CD4-positive, alpha-beta T cell (primary cell): ENCODE results near the gene ARHGEF10L. TPM values are rescaled to one million over a fixed set of nuclear protein-coding genes. Genes with fewer than 3 reads are reported as not detected.

Experiments
- ATAC-seq: fragments of 200-7000 bp; cut with Tn5 transposase; one replicate; pipeline ENCODE4 v1.10.0; 2022; ENCODE audit warnings: mild to moderate bottlenecking; ENCODE audit not compliant: poor library complexity
- CTCF ChIA-PET: fragments of 350-600 bp; sonication (Branson Sonifier 250); formaldehyde crosslinking; loops from one replicate; lab custom pipeline; 2021; ENCODE audit warnings: antibody characterized with exemption, inconsistent platforms; lab: Charles Lee
- POLR2A ChIA-PET: fragments of 350-600 bp; sonication (Branson Sonifier 250); formaldehyde crosslinking; loops from one replicate; lab custom pipeline; 2021; ENCODE audit warnings: antibody characterized with exemption, inconsistent platforms; lab: Charles Lee
- DNase-seq, 14 experiments: peaks; one replicate each; pipeline ENCODE4 v3.0.0-alpha.2; 2013 to 2020; ENCODE audit warnings: mixed read lengths in 2 of 14
- H3K27ac ChIP-seq, 2 donors: one replicate each; pipeline versions ENCODE4 v1.5.1 to v1.7.0; 2013; ENCODE audit warnings: low read length in 2 of 2, low read depth in 1 of 2, mild to moderate bottlenecking in 1 of 2
- H3K27me3 ChIP-seq, 2 experiments: 1 replicate in 1 of 2; 2 replicates in 1 of 2; pipeline versions ENCODE4 v1.6.1 to v1.7.0; 2013; ENCODE audit warnings: low read length in 2 of 2, control low read depth in 1 of 2, mild to moderate bottlenecking in 1 of 2, moderate library complexity in 1 of 2; ENCODE audit not compliant: insufficient read depth in 2 of 2, control insufficient read depth in 1 of 2
- H3K36me3 ChIP-seq: one replicate; pipeline ENCODE4 v1.6.1; 2013; ENCODE audit warnings: low read length, control low read depth; ENCODE audit not compliant: insufficient read depth
- H3K4me1 ChIP-seq: one replicate; pipeline ENCODE4 v1.6.1; 2013; ENCODE audit warnings: low read length, control low read depth; ENCODE audit not compliant: insufficient read depth
- H3K4me3 ChIP-seq: one replicate; pipeline ENCODE4 v1.5.1; 2013; ENCODE audit warnings: mild to moderate bottlenecking, low read length, moderate library complexity
- H3K9me3 ChIP-seq, 2 experiments: 1 replicate in 1 of 2; 2 replicates in 1 of 2; pipeline versions ENCODE4 v1.6.1 to v1.7.0; 2013; ENCODE audit warnings: low read length in 2 of 2, mild to moderate bottlenecking in 2 of 2, control low read depth in 1 of 2, moderate library complexity in 1 of 2; ENCODE audit not compliant: control insufficient read depth in 1 of 2, insufficient read depth in 1 of 2
- H3K27ac Mint-ChIP-seq: one replicate; pipeline ENCODE4 v1.8.0; 2020; ENCODE audit warnings: mixed read lengths
- H3K27me3 Mint-ChIP-seq: one replicate; pipeline ENCODE4 v1.8.0; 2021; ENCODE audit warnings: mixed read lengths
- H3K36me3 Mint-ChIP-seq: one replicate; pipeline ENCODE4 v1.8.0; 2021; ENCODE audit warnings: low read depth, mixed read lengths
- H3K4me1 Mint-ChIP-seq: one replicate; pipeline ENCODE4 v1.8.0; 2021; ENCODE audit warnings: low read depth, mixed read lengths
- H3K4me3 Mint-ChIP-seq: one replicate; pipeline ENCODE4 v1.8.0; 2020; ENCODE audit warnings: mild to moderate bottlenecking, mixed read lengths
- H3K9me3 Mint-ChIP-seq: one replicate; pipeline ENCODE4 v1.8.0; 2020; ENCODE audit warnings: mixed read lengths
- CTCF ChIP-seq: fragments of 200-600 bp; IDR thresholded peaks from one replicate; pipeline ENCODE4 v1.8.0; 2022; ENCODE audit warnings: antibody characterized with exemption, mild to moderate bottlenecking
- intact Hi-C, 2 experiments: fragments of 100-400 bp; cut with DNase I in 1 of 2; cut with micrococcal nuclease in 1 of 2; formaldehyde crosslinking; loops; one replicate each; pipeline versions ENCODE4 v1.15.1 to v1.9.0; 2023 to 2025; cut with DNase I, micrococcal nuclease
- total RNA-seq, 174 experiments: library from RNA in 2 of 174; stranded (reverse) in 2 of 174; gene quantifications; one replicate each; pipeline ENCODE4 v1.2.3 and lab custom pipeline; 2021 to 2026

The ARHGEF10L gene
- total RNA-seq, 2 experiments from 2014 or later: 0.11 to 0.22 TPM

- no peak for ATAC-seq
- Histone ChIP-seq H3K27ac (no peak overlapping the region), H3K27me3 (peaks cover 3 to 5% of the 10 kb centered on the region in 2 experiments), H3K9me3 (no peaks in the 10 kb centered on the region), H3K36me3 (no peaks in the 10 kb centered on the region), H3K4me3 (no peak overlapping the region), H3K4me1 (no peaks in the 10 kb centered on the region)
- intact Hi-C loops: no loop called here
- no peak for DNase-seq
- TF ChIP-seq CTCF: no peak
- H3K4me3 Mint-ChIP-seq: no peak overlapping the region
- ChIA-PET CTCF (no interaction called here), POLR2A (no interaction called here)
- peaks cover 13% of the 10 kb centered on the region for H3K27me3 Mint-ChIP-seq
- no peak overlapping the region for H3K27ac Mint-ChIP-seq
- H3K4me1 Mint-ChIP-seq: no peaks in the 10 kb centered on the region
- H3K36me3 Mint-ChIP-seq: no peaks in the 10 kb centered on the region
- H3K9me3 Mint-ChIP-seq: no peaks in the 10 kb centered on the region
Measured at GRCh38 chr1:17620448-17620847, 81.0 kb downstream of the ARHGEF10L start.

- Mint-ChIP-seq H3K4me3 (no peak overlapping the region), H3K27ac (no peak overlapping the region), H3K27me3 (peaks cover 8% of the 10 kb centered on the region), H3K9me3 (no peaks in the 10 kb centered on the region), H3K36me3 (no peaks in the 10 kb centered on the region), H3K4me1 (no peaks in the 10 kb centered on the region)
- POLR2A ChIA-PET: no interaction called here
- Histone ChIP-seq H3K27ac (no peak overlapping the region), H3K4me1 (no peaks in the 10 kb centered on the region), H3K27me3 (peaks cover 3 to 5% of the 10 kb centered on the region in 2 experiments), H3K36me3 (no peaks in the 10 kb centered on the region), H3K9me3 (no peaks in the 10 kb centered on the region), H3K4me3 (no peak overlapping the region)
- no peak for TF ChIP-seq CTCF
- ATAC-seq (no peak), DNase-seq (no peak)
- CTCF ChIA-PET: no interaction called here
- intact Hi-C loops: no loop called here
Measured at GRCh38 chr1:17621691-17622090, 82.2 kb downstream of the ARHGEF10L start.

- intact Hi-C loops: no loop called here
- Histone ChIP-seq H3K4me3 (no peak overlapping the region), H3K4me1 (no peaks in the 10 kb centered on the region), H3K27me3 (peaks cover 0 to 5% of the 10 kb centered on the region in 2 experiments), H3K36me3 (no peaks in the 10 kb centered on the region), H3K9me3 (no peaks in the 10 kb centered on the region), H3K27ac (no peak overlapping the region)
- Mint-ChIP-seq H3K4me1 (no peaks in the 10 kb centered on the region), H3K36me3 (no peaks in the 10 kb centered on the region), H3K27ac (no peak overlapping the region), H3K4me3 (no peak overlapping the region), H3K9me3 (no peaks in the 10 kb centered on the region), H3K27me3 (peaks cover 5% of the 10 kb centered on the region)
- no peak for DNase-seq
- ChIA-PET CTCF (no interaction called here), POLR2A (no interaction called here)
- ATAC-seq: no peak
- no peak for TF ChIP-seq CTCF
Measured at GRCh38 chr1:17622823-17623222, 83.3 kb downstream of the ARHGEF10L start.
